DOHH2 (cell line): Measurements from ENCODE around the gene DPH7.
"Not testable (repeated sequence)": the region's sequence is repeated elsewhere in the genome, so short reads cannot be mapped to it uniquely, and the experiment has no call there.

Source experiments
- EZH2phosphoT487 ChIP-seq: fragments of 200-600 bp; sonication (generic); IDR thresholded peaks from 2 replicates; pipeline ENCODE4 v1.6.1; 2017; ENCODE audit warnings: borderline replicate concordance, mild to moderate bottlenecking, antibody characterized with exemption, low read length, moderate library complexity, mixed read lengths
- TF ChIP-seq, protein P1 (sequence below): fragments of 200-600 bp; sonication (generic); IDR thresholded peaks from one replicate; pipeline ENCODE4 v1.5.1; 2014; ENCODE audit warnings: antibody characterized with exemption, mild to moderate bottlenecking, low read depth, low read length; ENCODE audit not compliant: poor library complexity, severe bottlenecking

DNA sequence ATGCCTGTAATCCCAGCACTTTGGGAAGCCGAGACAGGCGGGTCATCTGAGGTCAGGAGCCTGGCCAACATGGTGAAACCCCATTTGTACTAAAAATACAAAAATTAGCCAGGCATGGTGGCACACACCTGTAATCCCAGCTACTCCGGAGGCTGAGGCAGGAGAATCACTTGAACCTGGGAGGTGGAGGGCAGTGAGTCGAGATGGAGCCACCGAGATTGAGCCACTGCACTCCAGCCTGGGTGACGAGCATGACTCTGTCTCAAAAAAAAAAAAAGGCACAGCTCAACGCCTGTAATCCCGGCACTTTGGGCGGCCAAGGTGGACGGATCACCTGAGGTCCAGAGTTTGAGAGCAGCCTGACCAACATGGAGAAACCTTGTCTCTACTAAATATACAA is 25.1 kb downstream of the DPH7 start:
- TF ChIP-seq, protein P1, sequence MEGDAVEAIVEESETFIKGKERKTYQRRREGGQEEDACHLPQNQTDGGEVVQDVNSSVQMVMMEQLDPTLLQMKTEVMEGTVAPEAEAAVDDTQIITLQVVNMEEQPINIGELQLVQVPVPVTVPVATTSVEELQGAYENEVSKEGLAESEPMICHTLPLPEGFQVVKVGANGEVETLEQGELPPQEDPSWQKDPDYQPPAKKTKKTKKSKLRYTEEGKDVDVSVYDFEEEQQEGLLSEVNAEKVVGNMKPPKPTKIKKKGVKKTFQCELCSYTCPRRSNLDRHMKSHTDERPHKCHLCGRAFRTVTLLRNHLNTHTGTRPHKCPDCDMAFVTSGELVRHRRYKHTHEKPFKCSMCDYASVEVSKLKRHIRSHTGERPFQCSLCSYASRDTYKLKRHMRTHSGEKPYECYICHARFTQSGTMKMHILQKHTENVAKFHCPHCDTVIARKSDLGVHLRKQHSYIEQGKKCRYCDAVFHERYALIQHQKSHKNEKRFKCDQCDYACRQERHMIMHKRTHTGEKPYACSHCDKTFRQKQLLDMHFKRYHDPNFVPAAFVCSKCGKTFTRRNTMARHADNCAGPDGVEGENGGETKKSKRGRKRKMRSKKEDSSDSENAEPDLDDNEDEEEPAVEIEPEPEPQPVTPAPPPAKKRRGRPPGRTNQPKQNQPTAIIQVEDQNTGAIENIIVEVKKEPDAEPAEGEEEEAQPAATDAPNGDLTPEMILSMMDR, result not testable (repeated sequence)
- not testable (repeated sequence) for TF ChIP-seq EZH2phosphoT487
